B cell (primary cell): ENCODE data around the gene SPTBN2.

Source experiments
- EZH2 ChIP-seq: IDR thresholded peaks from 2 replicates; pipeline ENCODE4 v1.6.1; 2012; ENCODE audit warnings: borderline replicate concordance, low read depth, mild to moderate bottlenecking, moderate library complexity, low read length; ENCODE audit not compliant: insufficient read depth, poor library complexity, severe bottlenecking
- TF ChIP-seq, protein P1 (sequence below): fragments of 200-600 bp; IDR thresholded peaks from one replicate; pipeline ENCODE4 v1.8.0; 2022; ENCODE audit warnings: antibody characterized with exemption, mild to moderate bottlenecking

- TF ChIP-seq, protein P1, sequence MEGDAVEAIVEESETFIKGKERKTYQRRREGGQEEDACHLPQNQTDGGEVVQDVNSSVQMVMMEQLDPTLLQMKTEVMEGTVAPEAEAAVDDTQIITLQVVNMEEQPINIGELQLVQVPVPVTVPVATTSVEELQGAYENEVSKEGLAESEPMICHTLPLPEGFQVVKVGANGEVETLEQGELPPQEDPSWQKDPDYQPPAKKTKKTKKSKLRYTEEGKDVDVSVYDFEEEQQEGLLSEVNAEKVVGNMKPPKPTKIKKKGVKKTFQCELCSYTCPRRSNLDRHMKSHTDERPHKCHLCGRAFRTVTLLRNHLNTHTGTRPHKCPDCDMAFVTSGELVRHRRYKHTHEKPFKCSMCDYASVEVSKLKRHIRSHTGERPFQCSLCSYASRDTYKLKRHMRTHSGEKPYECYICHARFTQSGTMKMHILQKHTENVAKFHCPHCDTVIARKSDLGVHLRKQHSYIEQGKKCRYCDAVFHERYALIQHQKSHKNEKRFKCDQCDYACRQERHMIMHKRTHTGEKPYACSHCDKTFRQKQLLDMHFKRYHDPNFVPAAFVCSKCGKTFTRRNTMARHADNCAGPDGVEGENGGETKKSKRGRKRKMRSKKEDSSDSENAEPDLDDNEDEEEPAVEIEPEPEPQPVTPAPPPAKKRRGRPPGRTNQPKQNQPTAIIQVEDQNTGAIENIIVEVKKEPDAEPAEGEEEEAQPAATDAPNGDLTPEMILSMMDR: peak; percentile 10
- no peak for TF ChIP-seq EZH2
These were observed 90.6 kb downstream of the SPTBN2 start, which contains the start of gene RBM4 for GRCh38 chr11:66638177-66639065.
